DOHH2 (cell line): ENCODE data around the gene HOXA2.

ENCODE experiments used
- CTCF ChIP-seq: fragments of 200-600 bp; sonication (generic); IDR thresholded peaks from one replicate; pipeline ENCODE4 v1.5.1; 2014; ENCODE audit warnings: antibody characterized with exemption, mild to moderate bottlenecking, low read depth, low read length; ENCODE audit not compliant: poor library complexity, severe bottlenecking
- EZH2phosphoT487 ChIP-seq: fragments of 200-600 bp; sonication (generic); IDR thresholded peaks from 2 replicates; pipeline ENCODE4 v1.6.1; 2017; ENCODE audit warnings: borderline replicate concordance, mild to moderate bottlenecking, antibody characterized with exemption, low read length, moderate library complexity, mixed read lengths

GRCh38 chr7:27137640-27138315 is 35.3 kb upstream of the HOXA2 start:
- no peak for TF ChIP-seq EZH2phosphoT487
- no peak for TF ChIP-seq CTCF
